Right lobe of liver (tissue), 4 donors: ENCODE data around the gene FAM13B.
A peak's percentile ranks its signal among the peaks of the same experiment; 100 is the strongest.

Experiments
- CTCF ChIP-seq, 4 donors: fragments of 200-600 bp in 3 of 4; fragments of 450-650 bp in 1 of 4; IDR thresholded peaks; one replicate each; pipeline versions ENCODE4 v1.5.1 to v1.8.0; 2016 to 2022; ENCODE audit warnings: antibody characterized with exemption in 4 of 4, mild to moderate bottlenecking in 2 of 4
- POLR2A ChIP-seq: fragments of 450-650 bp; IDR thresholded peaks from one replicate; pipeline ENCODE4 v1.6.1; 2017; ENCODE audit warnings: antibody characterized with exemption, mild to moderate bottlenecking
- donor health status: DM: no; HTN: no; CAD: no.
- donor health status: DM: no; HTN: no; CAD: no.
- donor health status: DM: no; HTN: yes; CAD: no.

- TF ChIP-seq CTCF (IDR thresholded peaks at IDR 0.05) = peak in 1 of 4 donors; percentile 8
- peak; percentile 78 for TF ChIP-seq POLR2A
These were observed at the start of gene FAM13B for GRCh38 chr5:138032572-138033385.
